WTC11 (cell line): Measurements from ENCODE around the gene ATXN10. TPM values are rescaled to one million over a fixed set of nuclear protein-coding genes. Genes with fewer than 3 reads are reported as not detected.

Experiments used
- ATAC-seq: fragments of 200-7000 bp; cut with Tn5 transposase; 2 replicates; pipeline ENCODE4 v1.10.0; 2021; ENCODE audit warnings: mild to moderate bottlenecking, moderate library complexity
- CTCF ChIA-PET: fragments of 300-600 bp; sonication (Branson Sonifier 250); formaldehyde crosslinking; loops from one replicate; lab custom pipeline; 2021; ENCODE audit warnings: antibody characterized with exemption; lab: Charles Lee
- POLR2A ChIA-PET: fragments of 350-600 bp; sonication (Branson Sonifier 250); formaldehyde crosslinking; loops from one replicate; lab custom pipeline; 2021; ENCODE audit warnings: antibody characterized with exemption; lab: Charles Lee
- DNase-seq: peaks from one replicate; pipeline ENCODE4 v3.0.0; 2021; ENCODE audit warnings: low spot score
- H3K27ac Mint-ChIP-seq: 2 replicates; pipeline ENCODE4 v1.8.0; 2021; ENCODE audit warnings: mixed read lengths
- H3K27me3 Mint-ChIP-seq: 2 replicates; pipeline ENCODE4 v1.8.0; 2021; ENCODE audit warnings: low read depth, mild to moderate bottlenecking, moderate library complexity, mixed read lengths
- H3K36me3 Mint-ChIP-seq: 2 replicates; pipeline ENCODE4 v1.8.0; 2021; ENCODE audit warnings: mixed read lengths
- H3K4me1 Mint-ChIP-seq: 2 replicates; pipeline ENCODE4 v1.8.0; 2022; ENCODE audit warnings: mixed read lengths
- H3K4me3 Mint-ChIP-seq: 2 replicates; pipeline ENCODE4 v1.8.0; 2021; ENCODE audit warnings: mild to moderate bottlenecking, moderate library complexity, mixed read lengths
- H3K9me3 Mint-ChIP-seq: 2 replicates; pipeline ENCODE4 v1.8.0; 2021; ENCODE audit warnings: mixed read lengths
- IRF2 ChIP-seq: sonication (generic); formaldehyde crosslinking; IDR thresholded peaks from 2 replicates; pipeline ENCODE4 v1.8.0; 2022; ENCODE audit warnings: low read depth, missing genetic modification reagents, borderline replicate concordance
- KAT7 ChIP-seq: sonication (generic); formaldehyde crosslinking; IDR thresholded peaks from 2 replicates; pipeline ENCODE4 v1.8.1; 2023; ENCODE audit warnings: missing genetic modification reagents, mild to moderate bottlenecking, borderline replicate concordance
- NFYB ChIP-seq: sonication (generic); formaldehyde crosslinking; conservative IDR thresholded peaks from 2 replicates; pipeline ENCODE4 v1.8.0; 2022; ENCODE audit warnings: low read depth, missing genetic modification reagents
- NR2C2 ChIP-seq: sonication (generic); formaldehyde crosslinking; IDR thresholded peaks from 2 replicates; pipeline ENCODE4 v1.8.0; 2022; ENCODE audit warnings: mild to moderate bottlenecking, missing genetic modification reagents
- RORB ChIP-seq: fragments of 250-450 bp; sonication (Bioruptor Pico); IDR thresholded peaks from 2 replicates; pipeline ENCODE4 v1.9.0; 2021; ENCODE audit warnings: mild to moderate bottlenecking
- ZNF219 ChIP-seq: sonication (generic); formaldehyde crosslinking; IDR thresholded peaks from 2 replicates; pipeline ENCODE4 v1.8.0; 2023; ENCODE audit warnings: missing genetic modification reagents, mild to moderate bottlenecking, borderline replicate concordance
- ZNF263 ChIP-seq: sonication (generic); formaldehyde crosslinking; IDR thresholded peaks from 2 replicates; pipeline ENCODE4 v1.8.1; 2022; ENCODE audit warnings: low read depth, mild to moderate bottlenecking, moderate library complexity, missing genetic modification reagents
- ZNF396 ChIP-seq: fragments of 250-450 bp; sonication (Bioruptor Pico); IDR thresholded peaks from 2 replicates; pipeline ENCODE4 v1.8.0; 2021; ENCODE audit warnings: mild to moderate bottlenecking, moderate library complexity, borderline replicate concordance
- ZNF423 ChIP-seq: fragments of 250-450 bp; sonication (Bioruptor Pico); IDR thresholded peaks from 2 replicates; pipeline ENCODE4 v2.1.2; 2022; ENCODE audit warnings: mild to moderate bottlenecking, moderate library complexity
- total RNA-seq: library from RNA; stranded (reverse); gene quantifications from 3 replicates; pipeline ENCODE4 v1.2.3, GENCODE V29; 2021
- TF ChIP-seq, protein P1 (sequence below): fragments of 250-450 bp; sonication (Bioruptor Pico); IDR thresholded peaks from 2 replicates; pipeline ENCODE4 v2.1.2; 2022; ENCODE audit warnings: mild to moderate bottlenecking, moderate library complexity
- TF ChIP-seq, protein P2 (sequence below): fragments of 250-450 bp; sonication (Bioruptor Pico); IDR thresholded peaks from 2 replicates; pipeline ENCODE4 v1.9.0; 2021; ENCODE audit warnings: mild to moderate bottlenecking, borderline replicate concordance
- TF ChIP-seq, protein P3 (sequence below): sonication (generic); formaldehyde crosslinking; IDR thresholded peaks from 2 replicates; pipeline ENCODE4 v1.8.1; 2022; ENCODE audit warnings: mild to moderate bottlenecking, missing genetic modification reagents, moderate library complexity, borderline replicate concordance
- TF ChIP-seq, protein P4 (sequence below): sonication (generic); formaldehyde crosslinking; IDR thresholded peaks from 2 replicates; pipeline ENCODE4 v1.8.1; 2023; ENCODE audit warnings: mild to moderate bottlenecking, missing genetic modification reagents, borderline replicate concordance

The ATXN10 gene
- total RNA-seq, 1 experiment from 2014 or later: 185 TPM

DNA sequence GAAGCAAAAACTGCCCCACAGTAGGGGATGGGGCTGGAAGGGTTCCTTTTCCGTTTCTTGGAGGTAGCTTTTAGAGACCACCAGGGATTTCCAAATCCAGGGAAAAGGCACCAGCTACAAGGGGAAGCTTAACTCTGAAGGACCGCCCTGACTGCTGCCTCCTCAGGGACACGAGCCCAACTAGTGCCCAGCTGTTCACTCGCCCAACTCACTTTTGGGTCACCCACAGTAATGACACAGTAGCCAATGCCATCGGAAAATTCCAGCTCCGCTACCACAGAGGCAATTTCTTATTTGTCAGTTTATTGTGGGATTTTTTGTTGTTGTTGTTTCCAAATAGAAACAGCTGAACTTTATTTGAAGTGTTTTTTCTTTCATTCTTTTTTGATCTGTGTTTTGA, 141.3 kb downstream of the ATXN10 start:
- Mint-ChIP-seq H3K9me3 (no peaks in the 10 kb centered on the region), H3K27me3 (no peaks in the 10 kb centered on the region), H3K4me1 (peaks cover 3% of the 10 kb centered on the region), H3K27ac (no peak overlapping the region), H3K4me3 (no peak overlapping the region), H3K36me3 (peaks cover 19% of the 10 kb centered on the region; the same call in 1 of the 2 replicates)
- ChIA-PET POLR2A (interaction anchor here (0.7 kb wide), 2 partner anchors 25 to 710 kb away, joined by 3 to 5 read pairs; no protein-coding TSS in a partner anchor), CTCF (interaction anchor here (0.8 to 1.0 kb wide), 2 partner anchors 20 to 194 kb away, joined by 3 to 4 read pairs; no protein-coding TSS in a partner anchor)
- TF ChIP-seq RORB (no peak), NFYB (CRISPR knock-in tag) (no peak), IRF2 (CRISPR knock-in tag) (no peak)
- TF ChIP-seq, protein P1, sequence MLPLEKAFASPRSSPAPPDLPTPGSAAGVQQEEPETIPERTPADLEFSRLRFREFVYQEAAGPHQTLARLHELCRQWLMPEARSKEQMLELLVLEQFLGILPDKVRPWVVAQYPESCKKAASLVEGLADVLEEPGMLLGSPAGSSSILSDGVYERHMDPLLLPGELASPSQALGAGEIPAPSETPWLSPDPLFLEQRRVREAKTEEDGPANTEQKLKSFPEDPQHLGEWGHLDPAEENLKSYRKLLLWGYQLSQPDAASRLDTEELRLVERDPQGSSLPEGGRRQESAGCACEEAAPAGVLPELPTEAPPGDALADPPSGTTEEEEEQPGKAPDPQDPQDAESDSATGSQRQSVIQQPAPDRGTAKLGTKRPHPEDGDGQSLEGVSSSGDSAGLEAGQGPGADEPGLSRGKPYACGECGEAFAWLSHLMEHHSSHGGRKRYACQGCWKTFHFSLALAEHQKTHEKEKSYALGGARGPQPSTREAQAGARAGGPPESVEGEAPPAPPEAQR (CRISPR knock-in tag): no peak
- ATAC-seq: no peak
- DNase-seq: no peak

DNA sequence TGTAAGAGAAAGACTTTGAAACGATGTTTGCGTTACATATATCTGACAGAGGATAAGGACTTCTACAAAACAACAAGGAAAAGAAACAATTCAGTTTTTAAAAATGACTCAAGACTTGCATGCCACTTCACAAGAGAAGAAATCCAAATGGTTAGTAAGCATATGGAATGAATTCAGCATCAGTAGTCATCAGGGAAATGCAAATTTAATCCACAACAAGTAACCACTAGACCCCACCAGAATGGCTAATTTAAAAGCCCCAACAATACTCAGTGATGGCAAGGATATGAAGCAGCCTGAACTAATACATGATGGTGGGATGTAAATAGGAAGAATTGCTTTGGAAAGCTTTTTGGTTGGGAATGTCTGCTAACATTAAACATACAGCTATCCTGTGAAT, 142.6 kb downstream of the ATXN10 start:
- ChIA-PET POLR2A (no interaction called here), CTCF (no interaction called here)
- peaks cover 14% of the 10 kb centered on the region; the same call in 1 of the 2 replicates for H3K36me3 Mint-ChIP-seq
- H3K27ac Mint-ChIP-seq: no peak overlapping the region; the same call in 1 of the 2 replicates
- TF ChIP-seq, protein P2, sequence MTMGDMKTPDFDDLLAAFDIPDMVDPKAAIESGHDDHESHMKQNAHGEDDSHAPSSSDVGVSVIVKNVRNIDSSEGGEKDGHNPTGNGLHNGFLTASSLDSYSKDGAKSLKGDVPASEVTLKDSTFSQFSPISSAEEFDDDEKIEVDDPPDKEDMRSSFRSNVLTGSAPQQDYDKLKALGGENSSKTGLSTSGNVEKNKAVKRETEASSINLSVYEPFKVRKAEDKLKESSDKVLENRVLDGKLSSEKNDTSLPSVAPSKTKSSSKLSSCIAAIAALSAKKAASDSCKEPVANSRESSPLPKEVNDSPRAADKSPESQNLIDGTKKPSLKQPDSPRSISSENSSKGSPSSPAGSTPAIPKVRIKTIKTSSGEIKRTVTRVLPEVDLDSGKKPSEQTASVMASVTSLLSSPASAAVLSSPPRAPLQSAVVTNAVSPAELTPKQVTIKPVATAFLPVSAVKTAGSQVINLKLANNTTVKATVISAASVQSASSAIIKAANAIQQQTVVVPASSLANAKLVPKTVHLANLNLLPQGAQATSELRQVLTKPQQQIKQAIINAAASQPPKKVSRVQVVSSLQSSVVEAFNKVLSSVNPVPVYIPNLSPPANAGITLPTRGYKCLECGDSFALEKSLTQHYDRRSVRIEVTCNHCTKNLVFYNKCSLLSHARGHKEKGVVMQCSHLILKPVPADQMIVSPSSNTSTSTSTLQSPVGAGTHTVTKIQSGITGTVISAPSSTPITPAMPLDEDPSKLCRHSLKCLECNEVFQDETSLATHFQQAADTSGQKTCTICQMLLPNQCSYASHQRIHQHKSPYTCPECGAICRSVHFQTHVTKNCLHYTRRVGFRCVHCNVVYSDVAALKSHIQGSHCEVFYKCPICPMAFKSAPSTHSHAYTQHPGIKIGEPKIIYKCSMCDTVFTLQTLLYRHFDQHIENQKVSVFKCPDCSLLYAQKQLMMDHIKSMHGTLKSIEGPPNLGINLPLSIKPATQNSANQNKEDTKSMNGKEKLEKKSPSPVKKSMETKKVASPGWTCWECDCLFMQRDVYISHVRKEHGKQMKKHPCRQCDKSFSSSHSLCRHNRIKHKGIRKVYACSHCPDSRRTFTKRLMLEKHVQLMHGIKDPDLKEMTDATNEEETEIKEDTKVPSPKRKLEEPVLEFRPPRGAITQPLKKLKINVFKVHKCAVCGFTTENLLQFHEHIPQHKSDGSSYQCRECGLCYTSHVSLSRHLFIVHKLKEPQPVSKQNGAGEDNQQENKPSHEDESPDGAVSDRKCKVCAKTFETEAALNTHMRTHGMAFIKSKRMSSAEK (CRISPR knock-in tag): no peak
- no peak for TF ChIP-seq NR2C2 (CRISPR knock-in tag)
- TF ChIP-seq ZNF423 (CRISPR knock-in tag): no peak
- no peak for TF ChIP-seq ZNF263 (CRISPR knock-in tag)
- TF ChIP-seq, protein P3, sequence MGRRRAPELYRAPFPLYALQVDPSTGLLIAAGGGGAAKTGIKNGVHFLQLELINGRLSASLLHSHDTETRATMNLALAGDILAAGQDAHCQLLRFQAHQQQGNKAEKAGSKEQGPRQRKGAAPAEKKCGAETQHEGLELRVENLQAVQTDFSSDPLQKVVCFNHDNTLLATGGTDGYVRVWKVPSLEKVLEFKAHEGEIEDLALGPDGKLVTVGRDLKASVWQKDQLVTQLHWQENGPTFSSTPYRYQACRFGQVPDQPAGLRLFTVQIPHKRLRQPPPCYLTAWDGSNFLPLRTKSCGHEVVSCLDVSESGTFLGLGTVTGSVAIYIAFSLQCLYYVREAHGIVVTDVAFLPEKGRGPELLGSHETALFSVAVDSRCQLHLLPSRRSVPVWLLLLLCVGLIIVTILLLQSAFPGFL (CRISPR knock-in tag): no peak
- TF ChIP-seq RORB: no peak
- TF ChIP-seq, protein P4, sequence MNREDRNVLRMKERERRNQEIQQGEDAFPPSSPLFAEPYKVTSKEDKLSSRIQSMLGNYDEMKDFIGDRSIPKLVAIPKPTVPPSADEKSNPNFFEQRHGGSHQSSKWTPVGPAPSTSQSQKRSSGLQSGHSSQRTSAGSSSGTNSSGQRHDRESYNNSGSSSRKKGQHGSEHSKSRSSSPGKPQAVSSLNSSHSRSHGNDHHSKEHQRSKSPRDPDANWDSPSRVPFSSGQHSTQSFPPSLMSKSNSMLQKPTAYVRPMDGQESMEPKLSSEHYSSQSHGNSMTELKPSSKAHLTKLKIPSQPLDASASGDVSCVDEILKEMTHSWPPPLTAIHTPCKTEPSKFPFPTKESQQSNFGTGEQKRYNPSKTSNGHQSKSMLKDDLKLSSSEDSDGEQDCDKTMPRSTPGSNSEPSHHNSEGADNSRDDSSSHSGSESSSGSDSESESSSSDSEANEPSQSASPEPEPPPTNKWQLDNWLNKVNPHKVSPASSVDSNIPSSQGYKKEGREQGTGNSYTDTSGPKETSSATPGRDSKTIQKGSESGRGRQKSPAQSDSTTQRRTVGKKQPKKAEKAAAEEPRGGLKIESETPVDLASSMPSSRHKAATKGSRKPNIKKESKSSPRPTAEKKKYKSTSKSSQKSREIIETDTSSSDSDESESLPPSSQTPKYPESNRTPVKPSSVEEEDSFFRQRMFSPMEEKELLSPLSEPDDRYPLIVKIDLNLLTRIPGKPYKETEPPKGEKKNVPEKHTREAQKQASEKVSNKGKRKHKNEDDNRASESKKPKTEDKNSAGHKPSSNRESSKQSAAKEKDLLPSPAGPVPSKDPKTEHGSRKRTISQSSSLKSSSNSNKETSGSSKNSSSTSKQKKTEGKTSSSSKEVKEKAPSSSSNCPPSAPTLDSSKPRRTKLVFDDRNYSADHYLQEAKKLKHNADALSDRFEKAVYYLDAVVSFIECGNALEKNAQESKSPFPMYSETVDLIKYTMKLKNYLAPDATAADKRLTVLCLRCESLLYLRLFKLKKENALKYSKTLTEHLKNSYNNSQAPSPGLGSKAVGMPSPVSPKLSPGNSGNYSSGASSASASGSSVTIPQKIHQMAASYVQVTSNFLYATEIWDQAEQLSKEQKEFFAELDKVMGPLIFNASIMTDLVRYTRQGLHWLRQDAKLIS: no peak
- TF ChIP-seq ZNF396 (CRISPR knock-in tag): no peak
- TF ChIP-seq KAT7 (CRISPR knock-in tag): no peak
- TF ChIP-seq ZNF219 (CRISPR knock-in tag): no peak
- no peak for DNase-seq
- no peak overlapping the region for H3K4me3 Mint-ChIP-seq
- H3K4me1 Mint-ChIP-seq: peaks cover 10% of the 10 kb centered on the region
- H3K9me3 Mint-ChIP-seq: no peaks in the 10 kb centered on the region
- H3K27me3 Mint-ChIP-seq: no peaks in the 10 kb centered on the region
- no peak for ATAC-seq
